Right lobe of liver (tissue), 4 donors: Measurements from ENCODE around the gene ANKRD29.

ENCODE experiments used
- POLR2A ChIP-seq: fragments of 450-650 bp; IDR thresholded peaks from one replicate; pipeline ENCODE4 v1.6.1; 2017; ENCODE audit warnings: antibody characterized with exemption, mild to moderate bottlenecking
- TF ChIP-seq, protein P1 (sequence below), 4 donors: fragments of 200-600 bp in 3 of 4; fragments of 450-650 bp in 1 of 4; IDR thresholded peaks; one replicate each; pipeline versions ENCODE4 v1.5.1 to v1.8.0; 2016 to 2022; ENCODE audit warnings: antibody characterized with exemption in 4 of 4, mild to moderate bottlenecking in 2 of 4
- donor health status: DM: no; HTN: no; CAD: no.
- donor health status: DM: no; HTN: no; CAD: no.
- donor health status: DM: no; HTN: yes; CAD: no.

DNA sequence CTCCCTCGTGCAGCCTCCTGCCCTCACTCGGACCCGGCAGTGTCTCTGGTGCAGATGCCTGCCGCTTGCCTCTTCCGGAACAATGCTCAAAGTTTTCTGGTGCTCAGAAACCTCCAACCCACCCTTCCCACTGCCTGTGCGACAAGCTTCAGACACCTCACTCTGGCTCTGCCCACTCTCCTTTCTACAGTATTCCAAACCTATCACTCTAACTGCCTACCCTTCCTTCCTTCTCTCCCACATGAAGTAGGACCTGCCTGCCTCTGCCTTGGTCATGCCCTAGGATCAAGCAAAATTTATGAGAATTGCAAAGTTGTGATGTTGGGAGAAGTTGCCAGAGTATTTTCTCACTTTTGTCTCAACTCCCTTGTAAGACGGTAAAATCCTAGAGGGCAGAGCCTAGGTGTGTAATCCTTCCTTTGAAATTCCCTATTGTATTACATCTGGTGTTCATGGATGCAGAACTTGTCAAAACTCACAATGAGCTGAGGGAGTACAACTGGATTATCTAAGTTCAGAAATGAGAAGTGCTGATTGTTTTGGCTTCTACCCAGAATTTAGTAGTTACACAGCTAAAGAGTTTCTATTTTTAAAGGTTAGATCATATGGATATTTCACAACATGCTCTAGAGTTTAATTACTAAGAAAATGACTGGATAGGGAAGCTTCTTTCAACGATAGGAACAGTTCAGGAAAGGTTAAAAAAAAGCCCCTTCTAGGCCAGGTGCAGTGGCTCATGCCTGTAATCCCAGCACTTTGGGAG is 83.6 kb downstream of the ANKRD29 start:
- TF ChIP-seq, protein P1, sequence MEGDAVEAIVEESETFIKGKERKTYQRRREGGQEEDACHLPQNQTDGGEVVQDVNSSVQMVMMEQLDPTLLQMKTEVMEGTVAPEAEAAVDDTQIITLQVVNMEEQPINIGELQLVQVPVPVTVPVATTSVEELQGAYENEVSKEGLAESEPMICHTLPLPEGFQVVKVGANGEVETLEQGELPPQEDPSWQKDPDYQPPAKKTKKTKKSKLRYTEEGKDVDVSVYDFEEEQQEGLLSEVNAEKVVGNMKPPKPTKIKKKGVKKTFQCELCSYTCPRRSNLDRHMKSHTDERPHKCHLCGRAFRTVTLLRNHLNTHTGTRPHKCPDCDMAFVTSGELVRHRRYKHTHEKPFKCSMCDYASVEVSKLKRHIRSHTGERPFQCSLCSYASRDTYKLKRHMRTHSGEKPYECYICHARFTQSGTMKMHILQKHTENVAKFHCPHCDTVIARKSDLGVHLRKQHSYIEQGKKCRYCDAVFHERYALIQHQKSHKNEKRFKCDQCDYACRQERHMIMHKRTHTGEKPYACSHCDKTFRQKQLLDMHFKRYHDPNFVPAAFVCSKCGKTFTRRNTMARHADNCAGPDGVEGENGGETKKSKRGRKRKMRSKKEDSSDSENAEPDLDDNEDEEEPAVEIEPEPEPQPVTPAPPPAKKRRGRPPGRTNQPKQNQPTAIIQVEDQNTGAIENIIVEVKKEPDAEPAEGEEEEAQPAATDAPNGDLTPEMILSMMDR (IDR thresholded peaks at IDR 0.05) = no peak
- TF ChIP-seq POLR2A = no peak
